Measurements from ENCODE around the gene MYRIP.
"Not testable (repeated sequence)": the region's sequence is repeated elsewhere in the genome, so short reads cannot be mapped to it uniquely, and the experiment has no call there.

MYRIP gene

DNA sequence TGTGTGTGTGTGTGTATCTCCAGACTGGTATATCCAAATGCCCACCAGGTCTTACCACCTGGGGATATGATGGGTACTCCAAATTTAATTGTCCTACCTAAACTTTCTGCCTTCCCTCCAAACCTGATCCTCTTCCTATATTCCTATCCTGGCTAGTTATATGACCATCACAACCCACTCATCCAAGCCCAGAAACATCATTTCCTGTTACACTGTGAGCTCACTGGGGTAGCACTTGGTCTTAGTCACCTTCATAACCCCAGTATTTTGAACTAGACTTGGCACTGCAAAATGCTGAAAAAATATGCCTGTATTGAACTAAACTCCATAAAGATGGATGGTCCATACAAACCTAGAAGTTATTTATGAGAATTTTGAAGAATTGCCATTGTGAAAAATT, 321.3 kb downstream of the MYRIP start:
- DNase-seq (ENCODE audit: low spot score): no peak

DNA sequence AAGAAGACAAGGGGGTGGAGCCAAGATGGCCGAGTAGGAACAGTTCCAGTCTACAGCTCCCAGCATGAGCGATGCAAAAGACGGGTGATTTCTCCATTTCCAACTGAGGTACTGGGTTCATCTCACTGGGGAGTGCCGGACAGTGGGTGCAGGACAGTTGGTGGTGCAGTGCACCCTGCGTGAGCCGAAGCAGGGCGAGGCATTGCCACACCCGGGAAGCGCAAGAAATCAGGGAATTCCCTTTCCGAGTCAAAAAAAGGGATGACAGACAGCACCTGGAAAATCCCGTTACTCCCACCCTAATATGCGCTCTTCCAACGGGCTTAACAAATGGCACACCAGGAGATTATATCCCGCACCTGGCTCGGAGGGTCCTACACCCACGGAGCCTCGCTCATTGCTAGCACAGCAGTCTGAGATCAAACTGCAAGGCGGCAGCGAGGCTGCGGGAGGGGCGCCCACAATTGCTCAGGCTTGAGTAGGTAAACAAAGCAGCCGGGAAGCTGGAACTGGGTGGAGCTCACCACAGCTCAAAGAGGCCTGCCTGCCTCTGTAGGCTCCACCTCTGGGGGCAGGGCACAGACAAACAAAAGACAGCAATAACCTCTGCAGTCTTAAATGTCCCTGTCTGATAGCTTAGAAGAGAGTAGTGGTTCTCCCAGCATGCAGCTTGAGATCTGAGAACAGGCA, 324.6 kb downstream of the MYRIP start:
- not testable (repeated sequence) for DNase-seq (ENCODE audit: low spot score)

DNA sequence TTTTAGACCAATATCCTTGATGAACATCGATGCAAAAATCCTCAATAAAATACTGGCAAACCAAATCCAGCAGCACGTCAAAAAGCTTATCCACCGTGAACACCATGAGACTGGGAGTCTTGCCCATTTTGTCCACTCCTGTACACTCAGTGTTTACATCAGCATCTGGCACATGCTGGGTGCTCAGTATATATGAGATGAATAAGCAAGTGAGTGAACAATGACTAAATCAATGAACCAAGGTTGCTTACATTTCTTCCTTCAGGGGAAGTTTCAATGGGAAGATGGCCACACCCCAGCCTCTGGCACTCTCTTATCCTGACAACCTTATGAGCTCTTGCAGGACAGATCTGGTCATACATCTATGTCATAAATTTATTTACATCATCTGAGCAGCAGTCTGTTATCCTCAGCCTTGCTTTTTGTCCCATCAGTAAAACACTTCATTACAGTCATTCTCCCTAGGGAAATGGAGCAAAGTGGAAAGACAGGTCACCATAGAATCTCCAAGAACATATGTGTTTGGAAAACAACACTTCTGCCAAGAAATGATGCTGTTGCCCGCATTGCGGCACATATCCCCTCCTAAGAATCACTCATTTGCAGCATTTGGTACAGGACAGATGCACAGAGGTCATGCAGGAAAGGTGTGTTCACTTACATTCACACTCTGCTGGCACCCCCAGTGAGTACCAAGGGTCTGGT, 328.3 kb downstream of the MYRIP start:
- no peak for DNase-seq (ENCODE audit: low spot score)

DNA sequence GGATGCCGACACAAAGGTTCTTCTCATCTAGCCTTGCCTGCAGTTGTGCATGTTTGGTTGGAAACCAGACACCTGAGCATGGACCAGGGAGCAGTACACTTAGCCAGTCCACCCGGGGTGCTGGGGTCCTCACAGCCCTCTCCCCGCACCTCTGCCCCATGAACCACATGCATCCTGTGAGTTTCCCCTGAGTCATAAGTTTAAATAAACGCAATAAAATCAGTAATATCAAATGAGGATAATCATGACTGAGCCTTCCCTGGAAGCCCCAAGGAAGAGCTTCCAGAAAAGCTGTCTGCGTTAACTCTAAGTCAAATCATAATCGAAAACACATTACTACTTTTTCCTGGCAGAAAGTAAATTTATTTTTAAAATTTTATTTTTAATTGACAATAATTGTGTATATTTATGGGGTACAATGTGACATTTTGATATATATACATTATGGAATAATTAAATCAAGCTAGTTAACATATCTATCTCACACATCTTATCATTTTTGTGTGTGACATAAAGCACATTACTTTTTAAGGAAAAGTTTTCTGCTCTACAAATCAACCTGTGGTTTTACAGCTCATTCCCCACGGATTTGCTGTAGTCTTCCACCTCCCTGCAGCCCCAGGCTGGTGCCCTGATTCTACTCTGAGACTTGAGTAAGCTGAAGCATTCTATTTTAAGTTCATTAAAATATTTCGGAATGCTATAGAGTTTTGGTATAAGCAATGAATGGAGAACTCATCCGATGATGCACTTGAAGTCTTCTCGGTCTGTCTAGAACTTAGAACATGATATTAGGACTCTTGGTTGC, 334.1 kb downstream of the MYRIP start:
- no peak for DNase-seq (ENCODE audit: low spot score)

DNA sequence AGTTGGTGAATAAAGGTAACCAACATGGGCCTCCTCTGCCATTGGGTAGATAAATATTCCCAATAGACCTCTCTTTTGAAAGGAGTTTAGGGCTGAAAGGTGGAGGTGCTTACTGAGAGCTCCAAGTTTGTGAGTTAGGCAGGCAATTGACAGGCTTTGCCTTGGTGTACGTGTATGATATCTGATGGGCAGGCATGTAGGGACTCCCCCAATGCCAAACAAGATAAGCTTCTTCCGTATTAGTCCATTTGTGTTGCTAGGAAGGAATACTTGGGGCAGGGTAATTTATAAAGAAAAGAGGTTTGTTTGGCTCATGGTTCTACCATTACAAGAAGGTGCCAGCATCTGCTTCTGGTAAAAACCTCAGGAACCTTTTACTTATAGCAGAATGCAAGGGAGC, 339.4 kb downstream of the MYRIP start:
- DNase-seq (ENCODE audit: low spot score): no peak

DNA sequence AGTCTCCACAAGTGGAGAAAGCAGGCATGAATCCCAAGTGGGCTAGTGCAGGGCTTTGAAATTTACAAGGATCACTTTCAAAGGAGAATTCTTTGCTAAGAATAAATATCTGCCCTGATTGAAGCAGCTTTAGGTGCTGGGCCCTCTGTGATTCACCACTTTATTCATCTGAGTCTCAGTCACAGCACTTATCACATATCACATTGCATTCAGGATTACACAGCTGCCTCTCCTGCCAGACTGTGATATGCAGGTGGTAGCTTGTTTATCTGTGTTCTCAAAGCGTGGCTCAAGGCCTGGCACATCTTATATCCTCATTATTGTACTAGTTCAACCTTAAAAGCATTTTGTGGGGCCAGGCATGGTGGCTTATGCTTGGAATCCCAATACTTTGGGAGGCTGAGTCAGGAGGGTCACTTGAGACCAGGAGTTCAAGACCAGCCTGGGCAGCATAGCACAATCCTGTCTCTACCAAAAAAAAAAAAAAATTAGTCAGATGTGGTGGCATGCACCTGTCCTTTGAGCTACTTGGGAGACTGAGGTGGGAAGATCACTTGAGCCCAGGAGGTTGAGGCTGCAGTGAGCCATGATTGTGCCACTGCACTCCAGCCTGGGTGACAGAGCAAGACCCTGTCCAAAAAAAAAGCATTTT, 343.2 kb downstream of the MYRIP start:
- no peak for DNase-seq (ENCODE audit: low spot score)

DNA sequence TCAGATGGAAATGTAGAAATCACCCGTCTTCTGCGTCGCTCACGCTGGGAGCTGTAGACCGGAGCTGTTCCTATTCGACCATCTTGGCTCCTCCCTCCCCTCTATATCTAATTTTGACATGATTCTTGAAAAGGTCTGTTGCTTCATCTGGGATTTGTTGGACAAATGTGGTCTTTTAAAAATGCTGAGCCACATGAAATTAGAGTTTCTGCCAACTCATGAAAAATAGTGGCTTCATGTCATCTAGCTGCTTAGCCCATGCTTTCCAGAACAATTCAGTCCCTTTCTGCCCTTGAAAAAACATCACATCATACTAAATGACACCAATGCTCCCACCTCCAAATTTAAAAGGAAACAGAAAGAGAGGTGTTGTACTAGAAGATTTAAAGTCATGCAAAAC, 351.5 kb downstream of the MYRIP start:
- no peak for DNase-seq (ENCODE audit: low spot score)

GRCh38 chr3:40162616-40163015, 353.2 kb downstream of the MYRIP start:
- no peak for DNase-seq (ENCODE audit: low spot score)

GRCh38 chr3:40166997-40167396, 357.6 kb downstream of the MYRIP start:
- no peak for DNase-seq (ENCODE audit: low spot score)

GRCh38 chr3:40167958-40168357, 358.5 kb downstream of the MYRIP start:
- no peak for DNase-seq (ENCODE audit: low spot score)

GRCh38 chr3:40169983-40170382, 360.6 kb downstream of the MYRIP start:
- no peak for DNase-seq (ENCODE audit: low spot score)

GRCh38 chr3:40170395-40170794, 361.0 kb downstream of the MYRIP start:
- no peak for DNase-seq (ENCODE audit: low spot score)

DNA sequence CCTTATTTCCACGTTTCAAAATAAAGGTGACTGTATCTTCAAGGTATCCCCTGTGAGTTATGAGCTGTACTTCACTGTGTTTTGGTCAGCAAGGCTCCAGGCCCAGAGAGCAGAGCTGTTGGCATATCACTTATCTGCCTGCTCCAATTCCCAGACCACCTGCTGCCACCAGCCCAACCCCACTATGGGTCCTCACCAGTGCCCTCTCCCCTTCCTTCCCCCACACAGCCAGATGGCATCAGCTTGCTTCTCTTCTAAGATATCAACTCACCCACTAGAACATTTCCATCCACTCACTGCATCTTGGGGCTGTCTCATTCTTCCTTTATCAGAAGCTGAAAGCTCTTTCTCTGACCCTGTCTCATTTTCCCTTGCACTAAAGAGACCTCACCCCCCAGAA, 363.2 kb downstream of the MYRIP start:
- DNase-seq (ENCODE audit: low spot score): peak; percentile 44

GRCh38 chr3:40173227-40173721, 363.9 kb downstream of the MYRIP start:
- peak; percentile 82 for DNase-seq (ENCODE audit: low spot score)

DNA sequence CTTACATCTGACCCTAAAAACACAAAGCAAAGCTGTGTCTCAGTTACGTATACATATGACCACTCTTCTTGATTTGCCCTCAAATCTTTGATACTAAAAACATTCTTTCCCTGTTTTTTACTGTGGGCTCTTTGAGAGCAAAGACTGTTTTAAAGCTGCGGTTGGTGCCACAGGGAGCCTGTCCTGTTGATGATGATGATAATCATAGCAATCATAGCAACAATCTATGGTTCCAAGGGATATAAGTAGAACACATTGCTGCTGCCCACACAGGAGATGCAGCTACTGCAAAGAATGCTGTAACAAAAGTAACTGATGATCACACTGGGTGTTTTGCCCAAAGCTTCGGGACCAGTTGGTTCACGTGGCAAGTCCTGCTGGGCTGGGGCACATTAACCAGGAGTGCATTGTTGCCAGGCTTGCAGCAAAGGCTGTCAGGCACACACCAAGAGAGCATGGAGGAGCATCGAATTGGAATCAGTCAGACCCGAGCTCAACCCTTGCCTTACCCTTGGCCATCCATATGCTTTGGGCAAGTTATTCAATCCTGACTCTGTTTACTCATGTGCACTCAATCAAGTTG, 368.7 kb downstream of the MYRIP start:
- DNase-seq (ENCODE audit: low spot score): peak; percentile 37

DNA sequence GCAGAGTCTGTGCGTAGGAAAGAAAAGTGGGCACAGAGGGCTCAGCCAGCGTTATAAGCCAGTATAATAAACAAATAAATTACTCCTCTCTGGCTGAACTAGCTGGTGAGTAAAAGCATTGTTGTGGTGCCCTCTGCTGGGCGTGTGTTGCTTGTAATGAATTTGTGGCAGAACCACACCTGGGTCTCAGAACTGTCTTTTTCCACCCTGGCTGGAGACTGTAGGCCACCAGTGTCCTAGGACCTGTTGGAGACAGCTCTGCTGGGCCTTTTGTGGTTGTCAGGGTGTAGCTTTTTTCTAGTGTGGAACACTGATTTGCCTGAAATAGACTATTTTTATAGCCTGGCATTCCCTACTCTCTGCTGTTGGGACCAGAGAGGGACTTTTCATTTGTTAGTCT, 369.6 kb downstream of the MYRIP start:
- peak; percentile 91 for DNase-seq (ENCODE audit: low spot score)

GRCh38 chr3:40181182-40181581, 371.8 kb downstream of the MYRIP start:
- DNase-seq (ENCODE audit: low spot score): no peak

GRCh38 chr3:40185029-40185695, 375.8 kb downstream of the MYRIP start:
- no peak for DNase-seq (ENCODE audit: low spot score)

GRCh38 chr3:40186508-40186907, 377.1 kb downstream of the MYRIP start:
- DNase-seq (ENCODE audit: low spot score): peak; percentile 56

DNA sequence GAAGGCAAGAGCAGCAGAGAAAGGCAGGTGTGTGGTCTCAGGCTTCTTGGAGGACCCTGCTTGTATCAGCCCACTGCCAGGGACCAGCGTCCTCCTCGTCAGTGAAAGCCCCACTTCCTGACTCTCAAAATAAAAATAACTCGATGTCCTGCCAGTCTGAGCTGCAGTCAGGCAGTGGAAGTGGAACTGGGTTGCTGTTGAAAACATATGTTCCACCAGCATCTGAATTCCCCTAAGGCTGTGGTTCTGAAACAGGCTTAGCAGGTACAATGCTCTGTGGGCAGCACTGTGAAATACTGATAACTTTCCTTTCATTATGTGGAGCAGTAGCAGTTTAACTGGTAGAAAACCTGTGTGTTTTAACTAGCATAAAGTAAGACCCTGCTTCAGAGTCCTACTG, 378.5 kb downstream of the MYRIP start:
- DNase-seq (ENCODE audit: low spot score): peak; percentile 75

- DNase-seq (ENCODE audit: low spot score): no peak
Measured at GRCh38 chr3:40189118-40189517, 379.7 kb downstream of the MYRIP start.
